SU-DHL-6 (cell line): Measurements from ENCODE around the gene SCIN.

Source experiments
- H2AFZ ChIP-seq: fragments of 200-600 bp; sonication (generic); 2 replicates; pipeline ENCODE4 v1.6.1; 2014; ENCODE audit warnings: low read depth, mild to moderate bottlenecking, moderate library complexity, mixed read lengths, antibody characterized with exemption, low read length; ENCODE audit not compliant: severe bottlenecking
- H3F3A ChIP-seq: fragments of 200-600 bp; shearing (Covaris generic); 2 replicates; pipeline ENCODE4 v1.6.0; 2016; ENCODE audit warnings: antibody characterized with exemption, mild to moderate bottlenecking; ENCODE audit not compliant: insufficient read depth
- H3K27ac ChIP-seq: fragments of 200-600 bp; sonication (generic); 2 replicates; pipeline ENCODE4 v1.5.1; 2016; ENCODE audit warnings: low read depth, mild to moderate bottlenecking, low read length, moderate library complexity, mixed read lengths
- H3K27me3 ChIP-seq: fragments of 200-600 bp; sonication (generic), shearing (Covaris generic); 2 replicates; pipeline ENCODE4 v1.6.0; 2014; ENCODE audit warnings: mild to moderate bottlenecking, low read length
- H3K36me3 ChIP-seq: fragments of 200-600 bp; sonication (generic); 2 replicates; pipeline ENCODE4 v1.6.1; 2014; ENCODE audit warnings: mild to moderate bottlenecking, low read length, mixed read lengths
- H3K4me2 ChIP-seq: fragments of 300-600, 200-600 bp; shearing (Covaris generic), sonication (generic); 2 replicates; pipeline ENCODE4 v1.6.0; 2014; ENCODE audit warnings: low read length, low read depth, mild to moderate bottlenecking; ENCODE audit not compliant: poor library complexity, severe bottlenecking
- H3K4me3 ChIP-seq: fragments of 200-600 bp; sonication (generic); 2 replicates; pipeline ENCODE4 v1.5.1; 2014; ENCODE audit warnings: antibody characterized with exemption, low read length, mild to moderate bottlenecking, mixed read lengths; ENCODE audit not compliant: insufficient read depth, poor library complexity, severe bottlenecking
- H3K79me2 ChIP-seq: fragments of 200-600 bp; sonication (generic); 2 replicates; pipeline ENCODE4 v1.6.1; 2014; ENCODE audit warnings: mild to moderate bottlenecking, low read length, moderate library complexity; ENCODE audit not compliant: insufficient read depth
- H3K9ac ChIP-seq: fragments of 200-600 bp; sonication (generic); 2 replicates; pipeline ENCODE4 v1.7.0; 2014; ENCODE audit warnings: mild to moderate bottlenecking, low read length
- H3K9me2 ChIP-seq: fragments of 200-600 bp; sonication (generic); replicated peaks from 2 replicates; pipeline ENCODE4 v1.6.1; 2014; ENCODE audit warnings: low read length; ENCODE audit not compliant: insufficient read depth
- H3K9me3 ChIP-seq: fragments of 200-600 bp; sonication (generic); 2 replicates; pipeline ENCODE4 v1.6.1; 2014; ENCODE audit warnings: low read length, mixed read lengths; ENCODE audit not compliant: insufficient read depth
- H4K20me1 ChIP-seq: fragments of 200-600 bp; sonication (generic); 2 replicates; pipeline ENCODE4 v1.6.1; 2014; ENCODE audit warnings: low read depth, mild to moderate bottlenecking, antibody characterized with exemption, low read length, moderate library complexity, mixed read lengths
- CTCF ChIP-seq: fragments of 200-600 bp; sonication (generic); IDR thresholded peaks from one replicate; pipeline ENCODE4 v1.5.1; 2017; ENCODE audit warnings: antibody characterized with exemption, mild to moderate bottlenecking, low read length, moderate library complexity; ENCODE audit not compliant: insufficient read depth, poor library complexity, severe bottlenecking
- EZH2phosphoT487 ChIP-seq: fragments of 200-600 bp; sonication (generic), shearing (Covaris generic); conservative IDR thresholded peaks from 2 replicates; pipeline ENCODE4 v1.6.1; 2018; ENCODE audit warnings: mild to moderate bottlenecking, antibody characterized with exemption, low read length, moderate library complexity, mixed read lengths

Gene SCIN

GRCh38 chr7:12706900-12707536 lies 136.5 kb downstream of the SCIN start:
- Histone ChIP-seq H4K20me1 (no peaks in the 10 kb centered on the region), H3K4me2 (no peak overlapping the region), H3K79me2 (no peaks in the 10 kb centered on the region), H3K4me3 (no peak overlapping the region), H2AFZ (no peak overlapping the region), H3K27ac (no peak overlapping the region), H3K9ac (no peak overlapping the region), H3K27me3 (no peaks in the 10 kb centered on the region), H3K9me3 (no peaks in the 10 kb centered on the region), H3K36me3 (no peaks in the 10 kb centered on the region), H3F3A (no peaks in the 10 kb centered on the region), H3K9me2 (no peaks in the 10 kb centered on the region)
- TF ChIP-seq CTCF (no peak), EZH2phosphoT487 (no peak)

- Histone ChIP-seq H3K79me2 (no peaks in the 10 kb centered on the region), H3K9ac (no peak overlapping the region), H3K9me3 (no peaks in the 10 kb centered on the region), H3K9me2 (no peaks in the 10 kb centered on the region), H3K27me3 (no peaks in the 10 kb centered on the region), H3K4me2 (no peak overlapping the region), H2AFZ (no peak overlapping the region), H3K27ac (no peak overlapping the region), H3K36me3 (no peaks in the 10 kb centered on the region), H3F3A (no peaks in the 10 kb centered on the region), H4K20me1 (no peaks in the 10 kb centered on the region), H3K4me3 (no peak overlapping the region)
- TF ChIP-seq EZH2phosphoT487 (no peak), CTCF (no peak)
These were observed 137.8 kb downstream of the SCIN start for GRCh38 chr7:12708314-12708713.
